ENCODE data around the gene SV2A. TPM values are rescaled to one million over a fixed set of nuclear protein-coding genes. Genes with fewer than 3 reads are reported as not detected.

Gene SV2A
- total RNA-seq, 3 donors from 2014 or later = 0.69 to 7.6 (median 1.7) TPM

- TF ChIP-seq, protein P1, sequence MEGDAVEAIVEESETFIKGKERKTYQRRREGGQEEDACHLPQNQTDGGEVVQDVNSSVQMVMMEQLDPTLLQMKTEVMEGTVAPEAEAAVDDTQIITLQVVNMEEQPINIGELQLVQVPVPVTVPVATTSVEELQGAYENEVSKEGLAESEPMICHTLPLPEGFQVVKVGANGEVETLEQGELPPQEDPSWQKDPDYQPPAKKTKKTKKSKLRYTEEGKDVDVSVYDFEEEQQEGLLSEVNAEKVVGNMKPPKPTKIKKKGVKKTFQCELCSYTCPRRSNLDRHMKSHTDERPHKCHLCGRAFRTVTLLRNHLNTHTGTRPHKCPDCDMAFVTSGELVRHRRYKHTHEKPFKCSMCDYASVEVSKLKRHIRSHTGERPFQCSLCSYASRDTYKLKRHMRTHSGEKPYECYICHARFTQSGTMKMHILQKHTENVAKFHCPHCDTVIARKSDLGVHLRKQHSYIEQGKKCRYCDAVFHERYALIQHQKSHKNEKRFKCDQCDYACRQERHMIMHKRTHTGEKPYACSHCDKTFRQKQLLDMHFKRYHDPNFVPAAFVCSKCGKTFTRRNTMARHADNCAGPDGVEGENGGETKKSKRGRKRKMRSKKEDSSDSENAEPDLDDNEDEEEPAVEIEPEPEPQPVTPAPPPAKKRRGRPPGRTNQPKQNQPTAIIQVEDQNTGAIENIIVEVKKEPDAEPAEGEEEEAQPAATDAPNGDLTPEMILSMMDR (IDR thresholded peaks at IDR 0.05) = no peak
- intact Hi-C loops (cut with DNase I, micrococcal nuclease) = no loop called here
- H3K4me1 ChIP-seq (ENCODE audit: low read depth) = no peaks in the 10 kb centered on the region
- H3K9me3 ChIP-seq = no peaks in the 10 kb centered on the region
- no peak overlapping the region for H3K4me3 ChIP-seq
- no peaks in the 10 kb centered on the region for H3K36me3 ChIP-seq (ENCODE audit: low read depth)
- ATAC-seq (no peak), DNase-seq (no peak)
These were observed 11.0 kb downstream of the SV2A start for GRCh38 chr1:149906570-149907075.

DNA sequence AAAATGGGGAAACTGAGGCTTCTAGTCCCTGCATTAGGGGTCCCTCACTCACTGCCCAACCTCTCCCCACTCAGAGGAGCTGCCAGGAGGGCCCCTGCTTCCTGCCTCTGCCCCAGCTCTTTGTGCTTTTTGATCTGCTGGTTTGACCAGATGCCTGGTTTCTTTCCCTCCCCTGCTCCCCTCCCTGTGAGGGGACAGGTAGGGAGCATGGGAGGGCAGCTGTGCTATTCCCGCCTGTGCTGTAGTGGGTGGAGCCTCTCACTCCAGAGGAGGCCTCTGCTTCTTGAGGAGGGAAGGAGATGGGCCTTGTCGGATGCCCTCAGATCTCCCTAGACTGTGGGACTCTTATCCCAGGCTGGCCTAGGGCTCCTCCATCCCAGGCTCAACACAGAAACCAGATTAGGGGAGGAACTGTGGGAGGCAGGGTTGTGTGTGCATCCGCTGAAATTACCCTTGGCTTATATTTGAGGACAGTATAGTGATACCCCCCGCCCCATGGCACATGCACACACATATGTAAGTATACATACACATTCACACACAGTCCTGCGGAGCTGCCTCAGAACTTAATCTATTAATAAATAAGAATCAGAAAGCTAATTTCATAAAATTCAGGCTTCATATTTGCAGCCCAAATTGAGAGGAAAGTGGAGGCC is 13.7 kb downstream of the SV2A start:
- H3K36me3 ChIP-seq (ENCODE audit: low read depth) = no peaks in the 10 kb centered on the region
- intact Hi-C loops (cut with DNase I, micrococcal nuclease) = no loop called here
- H3K4me1 ChIP-seq (ENCODE audit: low read depth) = peaks cover 5% of the 10 kb centered on the region
- H3K9me3 ChIP-seq = no peaks in the 10 kb centered on the region
- ATAC-seq (no peak), DNase-seq (no peak)
- no peak overlapping the region for H3K4me3 ChIP-seq
- TF ChIP-seq, protein P1 (IDR thresholded peaks at IDR 0.05) = no peak

DNA sequence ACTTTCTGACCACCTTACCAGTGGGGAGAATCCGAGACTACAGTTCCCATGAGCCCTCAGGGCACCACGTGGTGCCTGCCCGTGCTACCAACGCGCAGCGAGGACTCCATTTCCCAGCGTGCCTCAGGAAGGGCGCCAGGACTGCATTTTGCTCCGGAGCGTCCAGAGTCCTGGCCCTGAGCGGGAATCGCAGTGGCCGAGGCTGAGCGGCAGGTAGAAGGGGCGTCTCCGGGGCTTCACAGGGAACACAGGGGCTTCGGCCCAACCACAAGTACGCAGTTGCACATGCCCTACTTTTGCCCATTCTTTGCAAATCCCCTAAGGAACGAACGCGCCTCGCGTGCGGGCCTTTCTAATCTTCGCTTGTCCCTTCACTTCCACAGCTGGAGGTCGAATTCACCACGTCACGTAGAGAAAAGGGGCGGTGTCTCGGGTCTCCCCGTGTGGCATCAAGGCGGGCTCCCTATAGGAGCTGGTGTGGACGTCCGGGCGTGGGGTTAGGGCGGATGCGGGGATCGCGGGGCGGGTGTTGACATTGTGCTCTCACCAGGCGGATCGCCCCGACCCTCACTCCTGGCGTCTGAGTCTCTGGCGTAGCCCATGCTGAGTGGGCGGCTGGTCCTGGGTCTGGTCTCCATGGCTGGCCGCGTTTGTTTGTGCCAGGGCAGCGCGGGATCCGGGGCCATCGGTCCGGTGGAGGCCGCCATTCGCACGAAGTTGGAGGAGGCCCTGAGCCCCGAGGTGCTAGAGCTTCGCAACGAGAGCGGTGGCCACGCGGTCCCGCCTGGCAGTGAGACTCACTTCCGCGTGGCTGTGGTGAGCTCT is 18.0 kb downstream of the SV2A start, which contains the start of gene BOLA1:
TSS of gene BOLA1 (plus strand) at position 109 of the 825 bp plus-strand sequence. CDS start at position 601, 492 bp downstream.
- peak; percentile 93 to 94 (median 94) for DNase-seq
- ATAC-seq = peak; percentile 100
- no peaks in the 10 kb centered on the region for H3K9me3 ChIP-seq
- TF ChIP-seq, protein P1 (IDR thresholded peaks at IDR 0.05) = no peak
- peak within 1 kb of the TSS; percentile 20 for H3K4me3 ChIP-seq
- intact Hi-C loops (cut with DNase I, micrococcal nuclease) = no loop called here
- peaks cover 5% of the 10 kb centered on the region for H3K4me1 ChIP-seq (ENCODE audit: low read depth)
- no peaks in the 10 kb centered on the region for H3K36me3 ChIP-seq (ENCODE audit: low read depth)

DNA sequence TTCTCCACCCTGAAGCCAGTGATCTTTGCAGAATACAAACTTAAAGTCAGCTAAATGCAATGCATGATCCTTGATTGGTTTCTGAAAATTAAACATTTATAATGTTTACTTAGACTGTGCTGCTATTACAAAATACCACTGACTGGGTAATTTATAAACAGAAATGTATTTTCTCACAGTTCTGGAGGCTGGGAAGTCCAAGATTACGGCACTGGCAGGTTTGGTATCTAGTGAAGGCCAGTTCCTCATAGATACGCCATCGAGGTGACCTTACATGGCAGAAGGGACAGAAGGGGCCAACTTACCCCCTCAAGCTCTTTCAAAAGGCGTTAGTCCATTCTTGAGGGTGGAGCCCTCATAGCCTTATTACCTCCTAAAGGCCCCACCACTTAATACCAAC is 21.1 kb downstream of the SV2A start:
- ATAC-seq = no peak
- intact Hi-C loops (cut with DNase I, micrococcal nuclease) = no loop called here
- TF ChIP-seq, protein P1 (IDR thresholded peaks at IDR 0.05) = no peak
- H3K9me3 ChIP-seq = no peaks in the 10 kb centered on the region
- no peak for DNase-seq
- H3K4me3 ChIP-seq = no peak overlapping the region
- peaks cover 5% of the 10 kb centered on the region for H3K4me1 ChIP-seq (ENCODE audit: low read depth)
- no peaks in the 10 kb centered on the region for H3K36me3 ChIP-seq (ENCODE audit: low read depth)

GRCh38 chr1:149888999-149889289 is 28.7 kb downstream of the SV2A start:
- peaks cover 12% of the 10 kb centered on the region for H3K4me1 ChIP-seq (ENCODE audit: low read depth)
- H3K4me3 ChIP-seq = no peak overlapping the region
- intact Hi-C loops (cut with DNase I, micrococcal nuclease) = no loop called here
- TF ChIP-seq, protein P1 (IDR thresholded peaks at IDR 0.05) = no peak
- no peak for ATAC-seq
- peak in 1 of 3 donors; percentile 42 for DNase-seq
- no peaks in the 10 kb centered on the region for H3K9me3 ChIP-seq
- H3K36me3 ChIP-seq (ENCODE audit: low read depth) = peaks cover 4% of the 10 kb centered on the region

All from mucosa of descending colon (tissue), 3 donors.